MM.1S (cell line): ENCODE measurements around the gene SPOCK1.

Experiments used
- EZH2 ChIP-seq: fragments of 300-600 bp; sonication (generic); optimal IDR thresholded peaks from 2 replicates; pipeline ENCODE3; 2017; ENCODE audit warnings: low read depth, mild to moderate bottlenecking, antibody characterized with exemption, low read length, mixed read lengths
- EZH2phosphoT487 ChIP-seq: fragments of 300-600 bp; sonication (generic); IDR thresholded peaks from 2 replicates; pipeline ENCODE4 v1.6.1; 2018; ENCODE audit warnings: antibody characterized with exemption, low read length
- TF ChIP-seq, protein P1 (sequence below): fragments of 300-600 bp; sonication (generic); IDR thresholded peaks from 2 replicates; pipeline ENCODE4 v1.5.1; 2016; ENCODE audit warnings: antibody characterized with exemption, low read length, mixed read lengths

DNA sequence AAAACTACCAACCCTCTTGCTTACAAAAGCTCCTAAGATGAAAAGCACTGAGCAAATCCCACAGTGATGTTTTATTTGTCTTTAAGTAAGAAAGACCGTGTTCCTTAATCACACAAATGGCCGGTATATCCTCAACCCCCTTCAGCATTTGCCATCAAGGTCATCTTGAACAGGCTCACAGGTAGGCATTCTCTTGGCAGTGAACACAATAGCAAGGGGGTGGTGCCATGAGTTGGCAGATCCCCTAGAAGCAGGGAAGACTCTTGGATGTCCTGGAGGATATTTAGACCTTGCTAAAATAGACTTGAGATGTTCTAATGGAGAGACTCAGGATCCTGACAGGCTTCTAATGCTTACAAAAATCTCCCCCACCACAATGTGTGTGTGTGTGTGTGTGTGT lies 323.0 kb downstream of the SPOCK1 start:
- no peak for TF ChIP-seq EZH2
- TF ChIP-seq, protein P1, sequence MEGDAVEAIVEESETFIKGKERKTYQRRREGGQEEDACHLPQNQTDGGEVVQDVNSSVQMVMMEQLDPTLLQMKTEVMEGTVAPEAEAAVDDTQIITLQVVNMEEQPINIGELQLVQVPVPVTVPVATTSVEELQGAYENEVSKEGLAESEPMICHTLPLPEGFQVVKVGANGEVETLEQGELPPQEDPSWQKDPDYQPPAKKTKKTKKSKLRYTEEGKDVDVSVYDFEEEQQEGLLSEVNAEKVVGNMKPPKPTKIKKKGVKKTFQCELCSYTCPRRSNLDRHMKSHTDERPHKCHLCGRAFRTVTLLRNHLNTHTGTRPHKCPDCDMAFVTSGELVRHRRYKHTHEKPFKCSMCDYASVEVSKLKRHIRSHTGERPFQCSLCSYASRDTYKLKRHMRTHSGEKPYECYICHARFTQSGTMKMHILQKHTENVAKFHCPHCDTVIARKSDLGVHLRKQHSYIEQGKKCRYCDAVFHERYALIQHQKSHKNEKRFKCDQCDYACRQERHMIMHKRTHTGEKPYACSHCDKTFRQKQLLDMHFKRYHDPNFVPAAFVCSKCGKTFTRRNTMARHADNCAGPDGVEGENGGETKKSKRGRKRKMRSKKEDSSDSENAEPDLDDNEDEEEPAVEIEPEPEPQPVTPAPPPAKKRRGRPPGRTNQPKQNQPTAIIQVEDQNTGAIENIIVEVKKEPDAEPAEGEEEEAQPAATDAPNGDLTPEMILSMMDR = no peak
- no peak for TF ChIP-seq EZH2phosphoT487
